K562 (cell line): ENCODE data around the gene REG3G. TPM values are rescaled to one million over a fixed set of nuclear protein-coding genes. Genes with fewer than 3 reads are reported as not detected.
A peak's percentile ranks its signal among the peaks of the same experiment; 100 is the strongest.

Experiments
- ATAC-seq: fragments of 200-7000 bp; cut with Tn5 transposase; 3 replicates; pipeline ENCODE4 v1.9.1; 2020; ENCODE audit warnings: moderate library complexity
- BruUV-seq: library from RNA; stranded (reverse); fragments of 400-500 nt; replicated peaks from 2 replicates; lab custom pipeline; 2021; lab: Mats Ljungman, UMichigan
- CTCF ChIA-PET: fragments of 300-600 bp; formaldehyde crosslinking; extraction: SDS; loops from one replicate; lab custom pipeline; 2021; ENCODE audit warnings: low intra/inter-chr PET ratio; lab: Yijun Ruan, JAX
- POLR2A ChIA-PET: fragments of 300-600, 350-650 bp; sonication (Branson Sonifier 250); formaldehyde crosslinking; extraction: SDS; loops from one replicate; lab custom pipeline; 2021; ENCODE audit warnings: antibody characterized with exemption, inconsistent platforms; lab: Yijun Ruan, JAX
- DNase-seq, 4 experiments: peaks; one replicate each; pipeline versions ENCODE4 v3.0.0 to v3.0.0-alpha.2; 2011 to 2018; ENCODE audit warnings: low spot score in 3 of 4, mixed read lengths in 3 of 4; ENCODE audit errors: extremely low read depth in 1 of 4
- FAIRE-seq: peaks from 2 replicates; lab custom pipeline; 2011; peaks lifted over from hg19 to GRCh38; lab: Jason Lieb, UNC
- H2AFZ ChIP-seq: 2 replicates; pipeline ENCODE4 v1.6.0; 2011; ENCODE audit warnings: low read depth, low read length, control low read depth, inconsistent platforms
- H3K27ac ChIP-seq: fragments of 200-600 bp; 3 replicates; pipeline ENCODE4 v1.8.0; 2011; ENCODE audit warnings: low read depth, mild to moderate bottlenecking, control low read depth, inconsistent platforms, low read length, moderate library complexity, mixed read lengths; ENCODE audit errors: extremely low read depth
- H3K27me3 ChIP-seq, 2 experiments: fragments of 300-600 bp in 1 of 2; 2 replicates in 1 of 2; 3 replicates in 1 of 2; pipeline versions ENCODE4 v1.6.0 to v1.8.0; 2011; ENCODE audit warnings: inconsistent platforms in 2 of 2, low read length in 2 of 2, mild to moderate bottlenecking in 1 of 2, mixed read lengths in 1 of 2, moderate library complexity in 1 of 2; ENCODE audit not compliant: control insufficient read depth in 2 of 2, insufficient read depth in 2 of 2
- H3K36me3 ChIP-seq: fragments of 300-600 bp; 3 replicates; pipeline ENCODE4 v1.8.0; 2011; ENCODE audit warnings: mild to moderate bottlenecking, low read length, inconsistent platforms; ENCODE audit not compliant: control insufficient read depth, insufficient read depth
- H3K4me1 ChIP-seq, 2 experiments: fragments of 200-600 bp in 1 of 2; replicated peaks in 1 of 2; 2 replicates in 1 of 2; 3 replicates in 1 of 2; pipeline versions ENCODE4 v1.5.1 to v1.8.0; 2011; ENCODE audit warnings: inconsistent platforms in 2 of 2, low read length in 2 of 2, mild to moderate bottlenecking in 1 of 2, mixed read lengths in 1 of 2, moderate library complexity in 1 of 2; ENCODE audit not compliant: control insufficient read depth in 2 of 2, insufficient read depth in 2 of 2
- H3K4me2 ChIP-seq: 2 replicates; pipeline ENCODE4 v1.6.1; 2011; ENCODE audit warnings: low read length, control low read depth, inconsistent platforms, mixed read lengths; ENCODE audit not compliant: insufficient read depth
- H3K4me3 ChIP-seq: fragments of 200-600 bp; sonication (generic), shearing (Covaris generic); 2 replicates; pipeline ENCODE4 v1.5.1; 2016; ENCODE audit warnings: control low read depth, inconsistent platforms
- H3K79me2 ChIP-seq: fragments of 200-600 bp; 3 replicates; pipeline ENCODE4 v1.8.0; 2011; ENCODE audit warnings: low read length, inconsistent platforms; ENCODE audit not compliant: control insufficient read depth, insufficient read depth
- H3K9ac ChIP-seq, 2 experiments: 2 replicates each; pipeline versions ENCODE4 v1.6.0 to v1.6.1; 2011; ENCODE audit warnings: low read depth in 2 of 2, low read length in 2 of 2, control low read depth in 1 of 2, inconsistent platforms in 1 of 2, mild to moderate bottlenecking in 1 of 2, mixed read lengths in 1 of 2; ENCODE audit not compliant: insufficient read depth in 1 of 2
- H3K9me1 ChIP-seq: one replicate; pipeline ENCODE4 v1.6.0; 2011; ENCODE audit warnings: inconsistent platforms, mild to moderate bottlenecking, low read length, moderate library complexity; ENCODE audit not compliant: control insufficient read depth, insufficient read depth
- H3K9me3 ChIP-seq: replicated peaks from 2 replicates; pipeline ENCODE4 v1.5.1; 2011; ENCODE audit warnings: low read depth, low read length, inconsistent platforms; ENCODE audit not compliant: control insufficient read depth, insufficient read depth
- H4K20me1 ChIP-seq: replicated peaks from 2 replicates; pipeline ENCODE4 v1.6.1; 2011; ENCODE audit warnings: low read length, inconsistent platforms, mixed read lengths; ENCODE audit not compliant: control insufficient read depth, insufficient read depth
- CEBPB ChIP-seq: fragments of 450-650 bp; IDR thresholded peaks from 2 replicates; pipeline ENCODE4 v1.6.1; 2016; ENCODE audit warnings: missing genetic modification characterization, missing compliant biosample characterization
- CTCF ChIP-seq, 3 experiments: IDR thresholded peaks in 2 of 3; conservative IDR thresholded peaks in 1 of 3; 2 replicates each; pipeline ENCODE4 v1.5.1; 2011 to 2012; ENCODE audit warnings: low read length in 3 of 3, mild to moderate bottlenecking in 3 of 3, control low read depth in 2 of 3, improper control_type of control experiment in 1 of 3, inconsistent platforms in 1 of 3, low read depth in 1 of 3, mixed read lengths in 1 of 3, moderate library complexity in 1 of 3; ENCODE audit not compliant: insufficient read depth in 2 of 3
- ELK3 ChIP-seq: fragments of 450-650 bp; formaldehyde crosslinking; IDR thresholded peaks from 2 replicates; pipeline ENCODE4 v1.4.0; 2020; ENCODE audit warnings: mild to moderate bottlenecking
- KLF6 ChIP-seq: fragments of 250-450 bp; sonication (Bioruptor Pico); IDR thresholded peaks from 2 replicates; pipeline ENCODE4 v1.4.0; 2020; ENCODE audit warnings: mild to moderate bottlenecking, moderate library complexity, borderline replicate concordance
- MLX ChIP-seq, 2 experiments: fragments of 450-650 bp in 1 of 2; sonication (generic) in 1 of 2; formaldehyde crosslinking; conservative IDR thresholded peaks; 2 replicates each; pipeline versions ENCODE4 v1.4.0 to v1.8.1; 2020 to 2022; ENCODE audit warnings: mild to moderate bottlenecking in 1 of 2, missing genetic modification reagents in 1 of 2
- RAD21 ChIP-seq, 2 experiments: fragments of 250-450 bp in 1 of 2; fragments of 450-650 bp in 1 of 2; sonication (Bioruptor Pico) in 1 of 2; formaldehyde crosslinking in 1 of 2; IDR thresholded peaks in 1 of 2; conservative IDR thresholded peaks in 1 of 2; 2 replicates each; pipeline versions ENCODE4 v1.4.0 to v1.8.0; 2020 to 2022; ENCODE audit warnings: mild to moderate bottlenecking in 2 of 2, moderate library complexity in 1 of 2
- RFX7 ChIP-seq: fragments of 250-450 bp; sonication (Bioruptor Pico); IDR thresholded peaks from 2 replicates; pipeline ENCODE4 v1.5.1; 2021; ENCODE audit warnings: mild to moderate bottlenecking
- SMARCB1 ChIP-seq: IDR thresholded peaks from 2 replicates; pipeline ENCODE4 v1.6.1; 2011; ENCODE audit warnings: improper control_type of control experiment, low read depth; ENCODE audit not compliant: insufficient read length
- SP2 ChIP-seq: IDR thresholded peaks from 2 replicates; pipeline ENCODE4 v1.6.1; 2011; ENCODE audit warnings: mild to moderate bottlenecking, low read depth, low read length, moderate library complexity; ENCODE audit not compliant: poor library complexity, severe bottlenecking; ENCODE audit errors: extremely low read depth
- ZNF384 ChIP-seq: IDR thresholded peaks from 2 replicates; pipeline ENCODE4 v1.6.1; 2012; ENCODE audit warnings: low read depth, low read length, improper control_type of control experiment
- ZNF668 ChIP-seq: fragments of 250-450 bp; sonication (Bioruptor Pico); IDR thresholded peaks from 2 replicates; pipeline ENCODE4 v1.8.0; 2022; ENCODE audit warnings: mild to moderate bottlenecking, inconsistent platforms
- ZNF778 ChIP-seq: fragments of 450-650 bp; formaldehyde crosslinking; IDR thresholded peaks from 2 replicates; pipeline ENCODE4 v1.4.0; 2020; ENCODE audit warnings: mild to moderate bottlenecking, moderate library complexity
- whole genome bisulfite sequencing: fragments of 100-300 bp; shearing (Covaris generic); methylation state at CpG from one replicate; pipeline ENCODE4 v1.1.6; 2016; ENCODE audit warnings: low coverage, mixed read lengths; ENCODE audit not compliant: insufficient coverage; ENCODE audit errors: missing lambda C conversion rate; 5-methylcytosine and 5-hydroxymethylcytosine counted together
- in situ Hi-C: fragments of 300-500 bp; cut with MboI; formaldehyde crosslinking; loops from 4 replicates; pipeline ENCODE4 v1.15.0; 2018; ENCODE audit warnings: inconsistent platforms, mixed read lengths
- intact Hi-C: fragments of 100-400 bp; cut with micrococcal nuclease; formaldehyde crosslinking; loops from 2 replicates; pipeline ENCODE4 v1.14.2; 2022
- polyA plus RNA-seq, 8 experiments: library from polyadenylated mRNA; depleted of rRNA in 4 of 8; stranded (reverse) in 5 of 8; unstranded in 3 of 8; fragments of >200 nt; fragmentation: Nextera tagmentation in 2 of 8; fragmentation: Illumina TruSeq in 1 of 8; extraction: Ambion mirVana in 2 of 8; extraction: Trizol in 1 of 8; gene quantifications; 2 replicates each; pipeline versions ENCODE4 v1.2.1 to v1.2.3, GENCODE V29; 2011 to 2014; ENCODE audit warnings: inconsistent platforms in 1 of 8, missing spikeins in 1 of 8
- total RNA-seq, 7 experiments: library from RNA; depleted of rRNA in 6 of 7; stranded (reverse); fragments of >200 nt in 6 of 7; fragmentation: Illumina TruSeq in 2 of 7; extraction: Trizol in 2 of 7; gene quantifications; 2 replicates each; pipeline versions ENCODE4 v1.2.1 to v1.2.3, GENCODE V29; 2011 to 2021; ENCODE audit warnings: low replicate concordance in 1 of 7

Gene REG3G
- total and polyA plus RNA-seq, 9 of the 15 experiments (the other 6 are each of a cell fraction or from before 2014, with no cell fraction given) = not detected

- no peaks in the 10 kb centered on the region for H3K36me3 ChIP-seq
- no peaks in the 10 kb centered on the region for H3K9me1 ChIP-seq
- no peaks in the 10 kb centered on the region for H3K79me2 ChIP-seq
- no TSS peak for BruUV-seq
- H4K20me1 ChIP-seq = no peaks in the 10 kb centered on the region; the same call in 1 of the 2 replicates
- CTCF ChIA-PET = no interaction called here
- H3K27ac ChIP-seq = no peak overlapping the region
- ATAC-seq = peak; percentile 47; the same call in 1 of the 3 replicates
- H3K9ac ChIP-seq = no peak overlapping the region
- DNase-seq = peak in 2 of 4 experiments; percentile 21 to 23
- POLR2A ChIA-PET = no interaction called here
- intact Hi-C loops (loop anchor here (10.0 kb wide), 1 partner anchor 885 kb away; no protein-coding TSS in a partner anchor), in situ Hi-C loops (no loop called here)
- 0% methylated on average over 3 of the region's 3 CpGs for WGBS
- H3K27me3 ChIP-seq = no peaks in the 10 kb centered on the region
- peak; percentile 11 for FAIRE-seq
- H3K4me1 ChIP-seq = no peaks in the 10 kb centered on the region
- no peak overlapping the region for H3K4me3 ChIP-seq
- H3K9me3 ChIP-seq = no peaks in the 10 kb centered on the region
- H2AFZ ChIP-seq = no peak overlapping the region
- TF ChIP-seq SP2 = no peak
- TF ChIP-seq KLF6 (CRISPR knock-in tag) = no peak
- no peak for TF ChIP-seq CEBPB (tag)
- TF ChIP-seq CTCF (IDR thresholded peaks at IDR 0.05 in 2 of 3, conservative IDR thresholded peaks at IDR 0.05 in 1 of 3; ENCODE audit: insufficient read depth in 2 of 3, low read depth in 1 of 3, low read length in 3 of 3) = peak; percentile 16 to 50 (median 29); a peak in 3 of 6 replicates
- no peak for TF ChIP-seq RFX7 (CRISPR knock-in tag)
- no peak for TF ChIP-seq MLX (CRISPR knock-in tag; conservative IDR thresholded peaks at IDR 0.05)
- TF ChIP-seq ELK3 (CRISPR knock-in tag) = no peak
- TF ChIP-seq ZNF384 = peak; percentile 85
- TF ChIP-seq ZNF668 (CRISPR knock-in tag) = no peak
- TF ChIP-seq ZNF778 (CRISPR knock-in tag) = no peak
- TF ChIP-seq SMARCB1 = no peak
- TF ChIP-seq RAD21 (CRISPR knock-in tag; conservative IDR thresholded peaks at IDR 0.05 in 1 of 2, IDR thresholded peaks at IDR 0.05 in 1 of 2) = peak; percentile 34 to 37
- TF ChIP-seq, all 486 proteins: peak for 3
- H3K4me2 ChIP-seq = no peak overlapping the region
Observed at GRCh38 chr2:78999406-78999805, 26.1 kb upstream of the REG3G start.
